Measurements from ENCODE around the gene CFAP46. TPM values are rescaled to one million over a fixed set of nuclear protein-coding genes. Genes with fewer than 3 reads are reported as not detected.
"Not testable (repeated sequence)": the region's sequence is repeated elsewhere in the genome, so short reads cannot be mapped to it uniquely, and the experiment has no call there.

CFAP46 gene
- total and polyA plus RNA-seq, 2 donors = 0.09 to 0.34 TPM

- no peaks in the 10 kb centered on the region for H3K4me1 ChIP-seq (ENCODE audit: control insufficient read depth in 2 of 2, insufficient read depth in 2 of 2, low read length in 2 of 2)
- H3K4me3 ChIP-seq (ENCODE audit: low read length in 2 of 2) = no peak overlapping the region
- H3K27ac ChIP-seq (ENCODE audit: low read depth in 1 of 2, low read length in 1 of 2) = no peak overlapping the region
- 96% methylated on average over 25 of the region's 25 CpGs for WGBS
- H3K36me3 ChIP-seq (ENCODE audit: control insufficient read depth in 2 of 2, insufficient read depth in 2 of 2, low read length in 1 of 2) = no peaks in the 10 kb centered on the region
- H3K27me3 ChIP-seq (ENCODE audit: control insufficient read depth in 2 of 2, insufficient read depth in 1 of 2, low read length in 1 of 2) = peaks cover 0 to 4% of the 10 kb centered on the region in 2 donors
- no peak for DNase-seq (ENCODE audit: low read depth in 6 of 9, low spot score in 9 of 9)
- H3K9me3 ChIP-seq (ENCODE audit: control insufficient read depth in 2 of 2, insufficient read depth in 1 of 2, low read length in 1 of 2) = no peaks in the 10 kb centered on the region
Observed at GRCh38 chr10:132932461-132933307, 9.7 kb downstream of the CFAP46 start.

GRCh38 chr10:132931258-132932250, 10.8 kb downstream of the CFAP46 start:
- 89% methylated on average over 6 of the region's 6 CpGs for WGBS
- H3K9me3 ChIP-seq (ENCODE audit: control insufficient read depth in 2 of 2, insufficient read depth in 1 of 2, low read length in 1 of 2) = not testable (repeated sequence)

GRCh38 chr10:132930701-132931100, 11.7 kb downstream of the CFAP46 start:
- not testable (repeated sequence) for H3K36me3 ChIP-seq (ENCODE audit: control insufficient read depth in 2 of 2, insufficient read depth in 2 of 2, low read length in 1 of 2); H3K4me3 ChIP-seq (ENCODE audit: low read length in 2 of 2); H3K9me3 ChIP-seq (ENCODE audit: control insufficient read depth in 2 of 2, insufficient read depth in 1 of 2, low read length in 1 of 2); H3K27ac ChIP-seq (ENCODE audit: low read depth in 1 of 2, low read length in 1 of 2); DNase-seq (ENCODE audit: low read depth in 6 of 9, low spot score in 9 of 9); H3K27me3 ChIP-seq (ENCODE audit: control insufficient read depth in 2 of 2, insufficient read depth in 1 of 2, low read length in 1 of 2); H3K4me1 ChIP-seq (ENCODE audit: control insufficient read depth in 2 of 2, insufficient read depth in 2 of 2, low read length in 2 of 2)
- WGBS = 81% methylated on average over 1 of the region's 3 CpGs

More at GRCh38 chr10:132931258-132932250, 10.8 kb downstream of the CFAP46 start:
- H3K4me1 ChIP-seq (ENCODE audit: control insufficient read depth in 2 of 2, insufficient read depth in 2 of 2, low read length in 2 of 2); H3K36me3 ChIP-seq (ENCODE audit: control insufficient read depth in 2 of 2, insufficient read depth in 2 of 2, low read length in 1 of 2); H3K27ac ChIP-seq (ENCODE audit: low read depth in 1 of 2, low read length in 1 of 2); H3K27me3 ChIP-seq (ENCODE audit: control insufficient read depth in 2 of 2, insufficient read depth in 1 of 2, low read length in 1 of 2); DNase-seq (ENCODE audit: low read depth in 6 of 9, low spot score in 9 of 9); H3K4me3 ChIP-seq (ENCODE audit: low read length in 2 of 2): not testable (repeated sequence)

GRCh38 chr10:132929953-132930548, 12.3 kb downstream of the CFAP46 start:
- DNase-seq (ENCODE audit: low read depth in 6 of 9, low spot score in 9 of 9) = no peak
- H3K9me3 ChIP-seq (ENCODE audit: control insufficient read depth in 2 of 2, insufficient read depth in 1 of 2, low read length in 1 of 2) = no peaks in the 10 kb centered on the region
- no peaks in the 10 kb centered on the region for H3K4me1 ChIP-seq (ENCODE audit: control insufficient read depth in 2 of 2, insufficient read depth in 2 of 2, low read length in 2 of 2)
- H3K27ac ChIP-seq (ENCODE audit: low read depth in 1 of 2, low read length in 1 of 2) = no peak overlapping the region
- no peak overlapping the region for H3K4me3 ChIP-seq (ENCODE audit: low read length in 2 of 2)
- WGBS = 91% methylated on average over 10 of the region's 10 CpGs
- H3K36me3 ChIP-seq (ENCODE audit: control insufficient read depth in 2 of 2, insufficient read depth in 2 of 2, low read length in 1 of 2) = no peaks in the 10 kb centered on the region
- H3K27me3 ChIP-seq (ENCODE audit: control insufficient read depth in 2 of 2, insufficient read depth in 1 of 2, low read length in 1 of 2) = no peaks in the 10 kb centered on the region

GRCh38 chr10:132929480-132929879, 12.9 kb downstream of the CFAP46 start:
- no peak overlapping the region for H3K27ac ChIP-seq (ENCODE audit: low read depth in 1 of 2, low read length in 1 of 2)
- WGBS = 94% methylated on average over 12 of the region's 12 CpGs
- H3K9me3 ChIP-seq (ENCODE audit: control insufficient read depth in 2 of 2, insufficient read depth in 1 of 2, low read length in 1 of 2) = no peaks in the 10 kb centered on the region
- H3K27me3 ChIP-seq (ENCODE audit: control insufficient read depth in 2 of 2, insufficient read depth in 1 of 2, low read length in 1 of 2) = no peaks in the 10 kb centered on the region
- no peak for DNase-seq (ENCODE audit: low read depth in 6 of 9, low spot score in 9 of 9)
- no peaks in the 10 kb centered on the region for H3K4me1 ChIP-seq (ENCODE audit: control insufficient read depth in 2 of 2, insufficient read depth in 2 of 2, low read length in 2 of 2)
- H3K4me3 ChIP-seq (ENCODE audit: low read length in 2 of 2) = no peak overlapping the region
- no peaks in the 10 kb centered on the region for H3K36me3 ChIP-seq (ENCODE audit: control insufficient read depth in 2 of 2, insufficient read depth in 2 of 2, low read length in 1 of 2)

GRCh38 chr10:132928261-132928660, 14.1 kb downstream of the CFAP46 start:
- Histone ChIP-seq H3K27me3 (ENCODE audit: control insufficient read depth in 2 of 2, insufficient read depth in 1 of 2, low read length in 1 of 2) (no peaks in the 10 kb centered on the region), H3K9me3 (ENCODE audit: control insufficient read depth in 2 of 2, insufficient read depth in 1 of 2, low read length in 1 of 2) (no peaks in the 10 kb centered on the region), H3K4me3 (ENCODE audit: low read length in 2 of 2) (no peak overlapping the region), H3K4me1 (ENCODE audit: control insufficient read depth in 2 of 2, insufficient read depth in 2 of 2, low read length in 2 of 2) (no peaks in the 10 kb centered on the region), H3K36me3 (ENCODE audit: control insufficient read depth in 2 of 2, insufficient read depth in 2 of 2, low read length in 1 of 2) (no peaks in the 10 kb centered on the region), H3K27ac (ENCODE audit: low read depth in 1 of 2, low read length in 1 of 2) (no peak overlapping the region)
- 96% methylated on average over 17 of the region's 17 CpGs for WGBS
- no peak for DNase-seq (ENCODE audit: low read depth in 6 of 9, low spot score in 9 of 9)

- no peak overlapping the region for H3K27ac ChIP-seq (ENCODE audit: low read depth in 1 of 2, low read length in 1 of 2)
- H3K4me1 ChIP-seq (ENCODE audit: control insufficient read depth in 2 of 2, insufficient read depth in 2 of 2, low read length in 2 of 2) = no peaks in the 10 kb centered on the region
- WGBS = 97% methylated on average over 11 of the region's 11 CpGs
- DNase-seq (ENCODE audit: low read depth in 6 of 9, low spot score in 9 of 9) = no peak
- no peak overlapping the region for H3K4me3 ChIP-seq (ENCODE audit: low read length in 2 of 2)
- H3K36me3 ChIP-seq (ENCODE audit: control insufficient read depth in 2 of 2, insufficient read depth in 2 of 2, low read length in 1 of 2) = no peaks in the 10 kb centered on the region
- no peaks in the 10 kb centered on the region for H3K9me3 ChIP-seq (ENCODE audit: control insufficient read depth in 2 of 2, insufficient read depth in 1 of 2, low read length in 1 of 2)
- H3K27me3 ChIP-seq (ENCODE audit: control insufficient read depth in 2 of 2, insufficient read depth in 1 of 2, low read length in 1 of 2) = no peaks in the 10 kb centered on the region
Observed at GRCh38 chr10:132927824-132928223, 14.5 kb downstream of the CFAP46 start.

- Histone ChIP-seq H3K4me1 (ENCODE audit: control insufficient read depth in 2 of 2, insufficient read depth in 2 of 2, low read length in 2 of 2) (no peaks in the 10 kb centered on the region), H3K4me3 (ENCODE audit: low read length in 2 of 2) (no peak overlapping the region), H3K27ac (ENCODE audit: low read depth in 1 of 2, low read length in 1 of 2) (no peak overlapping the region), H3K9me3 (ENCODE audit: control insufficient read depth in 2 of 2, insufficient read depth in 1 of 2, low read length in 1 of 2) (no peaks in the 10 kb centered on the region), H3K36me3 (ENCODE audit: control insufficient read depth in 2 of 2, insufficient read depth in 2 of 2, low read length in 1 of 2) (no peaks in the 10 kb centered on the region), H3K27me3 (ENCODE audit: control insufficient read depth in 2 of 2, insufficient read depth in 1 of 2, low read length in 1 of 2) (no peaks in the 10 kb centered on the region)
- WGBS = 96% methylated on average over 52 of the region's 52 CpGs
- DNase-seq (ENCODE audit: low read depth in 6 of 9, low spot score in 9 of 9) = no peak
Observed at GRCh38 chr10:132926777-132927650, 15.4 kb downstream of the CFAP46 start.
